Measurements from ENCODE around the gene KRTAP10-6.

KRTAP10-6 gene

GRCh38 chr21:44547656-44548331 is 44.5 kb downstream of the KRTAP10-6 start:
- TF ChIP-seq CTCF (IDR thresholded peaks at IDR 0.05; ENCODE audit: low read depth, low read length): no peak
- in situ Hi-C loops (cut with HindIII; ENCODE audit: low sequenced_read_pairs): no loop called here
- H3K4me3 ChIP-seq (ENCODE audit: low read depth, low read length): no peak overlapping the region
- no peak for DNase-seq (ENCODE audit: low read depth, low spot score)

GRCh38 chr21:44544566-44544965 is 47.7 kb downstream of the KRTAP10-6 start:
- TF ChIP-seq CTCF (IDR thresholded peaks at IDR 0.05; ENCODE audit: low read depth, low read length): no peak
- DNase-seq (ENCODE audit: low read depth, low spot score): no peak
- no peak overlapping the region for H3K4me3 ChIP-seq (ENCODE audit: low read depth, low read length)
- in situ Hi-C loops (cut with HindIII; ENCODE audit: low sequenced_read_pairs): no loop called here

- in situ Hi-C loops (cut with HindIII; ENCODE audit: low sequenced_read_pairs): no loop called here
- no peak for TF ChIP-seq CTCF (IDR thresholded peaks at IDR 0.05; ENCODE audit: low read depth, low read length)
- no peak for DNase-seq (ENCODE audit: low read depth, low spot score)
- H3K4me3 ChIP-seq (ENCODE audit: low read depth, low read length): no peak overlapping the region
These were observed 49.6 kb downstream of the KRTAP10-6 start for GRCh38 chr21:44542716-44543115.

All from astrocyte of the spinal cord (primary cell).